GM06990 (cell line): ENCODE data around the gene CDA.

Experiments
- DNase-seq: peaks from one replicate; pipeline ENCODE4 v3.0.0-alpha.2; 2011; ENCODE audit not compliant: insufficient read length; ENCODE audit errors: extremely low read depth
- H3K27me3 ChIP-seq: replicated peaks from 2 replicates; pipeline ENCODE4 v1.6.0; 2011; ENCODE audit warnings: low read length; ENCODE audit not compliant: control insufficient read depth, insufficient read depth
- H3K36me3 ChIP-seq: 2 replicates; pipeline ENCODE4 v1.5.1; 2011; ENCODE audit warnings: low read length; ENCODE audit not compliant: control insufficient read depth, insufficient read depth
- H3K4me3 ChIP-seq: replicated peaks from 2 replicates; pipeline ENCODE4 v1.5.1; 2011; ENCODE audit warnings: low read depth, mild to moderate bottlenecking, control low read depth, low read length
- TF ChIP-seq, protein P1 (sequence below): IDR thresholded peaks from 2 replicates; pipeline ENCODE4 v1.5.1; 2011; ENCODE audit warnings: low read length, control low read depth, mild to moderate bottlenecking, inconsistent platforms; ENCODE audit not compliant: insufficient read depth, poor library complexity, severe bottlenecking

Gene CDA

DNA sequence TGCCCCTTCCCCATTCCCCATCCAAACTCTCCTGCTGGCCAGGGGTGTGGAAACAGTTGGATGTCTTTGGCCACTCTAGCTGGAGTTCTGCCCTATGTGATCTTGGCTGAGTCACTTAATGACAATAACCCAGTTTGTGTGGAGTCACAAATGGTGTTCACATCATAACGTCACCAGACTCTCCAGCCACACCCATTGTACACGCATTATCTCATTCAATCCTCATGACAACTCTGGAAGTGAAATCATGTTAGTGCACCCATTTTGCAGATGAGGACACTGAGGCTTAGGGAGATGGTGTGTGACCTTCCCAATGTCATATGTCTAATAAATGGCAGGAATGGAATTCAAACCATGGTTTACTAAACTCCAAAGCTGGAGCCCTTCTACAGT is 1.2 kb upstream of the CDA start:
- H3K36me3 ChIP-seq = no peaks in the 10 kb centered on the region
- no peak for DNase-seq

DNA sequence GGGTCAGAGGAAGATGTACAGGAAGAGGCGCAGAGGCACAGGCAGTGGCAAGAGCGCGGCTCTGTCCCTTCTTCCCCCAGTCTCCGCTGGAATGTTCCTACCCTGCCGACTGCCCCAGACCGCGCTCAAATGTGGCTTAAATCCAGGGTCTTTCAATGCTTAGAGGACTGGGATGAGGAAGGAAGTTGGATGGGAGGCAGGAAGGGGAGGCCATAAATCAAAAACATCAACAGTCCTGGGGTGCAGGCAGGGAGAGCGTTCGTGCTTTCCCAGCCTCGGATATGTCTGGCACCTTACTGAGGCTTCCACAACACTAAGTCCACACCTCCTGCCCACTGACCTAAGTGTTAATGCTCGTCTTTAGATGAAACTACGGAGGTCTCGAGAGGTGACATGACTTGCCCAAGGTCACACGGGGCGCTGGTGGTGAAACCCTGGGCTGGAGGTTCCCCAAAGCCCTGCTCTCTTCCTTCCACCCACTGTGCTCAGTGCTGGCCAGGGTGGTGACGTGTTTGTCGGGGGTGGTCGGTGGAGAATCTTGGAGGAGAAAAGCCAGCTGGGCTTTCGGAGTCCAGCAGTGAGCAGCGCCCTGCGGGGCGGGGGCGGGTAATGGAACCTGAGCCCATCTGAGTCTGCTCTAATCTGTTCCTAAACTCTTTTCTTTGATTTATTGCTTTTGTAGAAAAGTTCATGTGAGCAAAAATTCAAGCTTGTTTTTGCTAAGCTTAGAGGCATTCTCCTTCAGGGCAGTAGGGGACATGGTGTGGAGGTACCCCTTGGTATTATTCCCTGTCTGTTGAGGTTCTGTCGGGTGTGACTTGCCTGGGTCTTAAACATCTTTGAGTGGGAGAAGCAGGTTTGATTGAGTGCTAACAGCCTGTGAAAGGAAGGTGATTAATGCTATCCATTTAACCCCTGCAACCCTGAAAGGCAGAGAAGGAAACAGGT is 708 bp downstream of the CDA start:
- Histone ChIP-seq H3K36me3 (no peaks in the 10 kb centered on the region), H3K27me3 (peaks cover 3% of the 10 kb centered on the region), H3K4me3 (no peak overlapping the region)
- DNase-seq = no peak
- TF ChIP-seq, protein P1, sequence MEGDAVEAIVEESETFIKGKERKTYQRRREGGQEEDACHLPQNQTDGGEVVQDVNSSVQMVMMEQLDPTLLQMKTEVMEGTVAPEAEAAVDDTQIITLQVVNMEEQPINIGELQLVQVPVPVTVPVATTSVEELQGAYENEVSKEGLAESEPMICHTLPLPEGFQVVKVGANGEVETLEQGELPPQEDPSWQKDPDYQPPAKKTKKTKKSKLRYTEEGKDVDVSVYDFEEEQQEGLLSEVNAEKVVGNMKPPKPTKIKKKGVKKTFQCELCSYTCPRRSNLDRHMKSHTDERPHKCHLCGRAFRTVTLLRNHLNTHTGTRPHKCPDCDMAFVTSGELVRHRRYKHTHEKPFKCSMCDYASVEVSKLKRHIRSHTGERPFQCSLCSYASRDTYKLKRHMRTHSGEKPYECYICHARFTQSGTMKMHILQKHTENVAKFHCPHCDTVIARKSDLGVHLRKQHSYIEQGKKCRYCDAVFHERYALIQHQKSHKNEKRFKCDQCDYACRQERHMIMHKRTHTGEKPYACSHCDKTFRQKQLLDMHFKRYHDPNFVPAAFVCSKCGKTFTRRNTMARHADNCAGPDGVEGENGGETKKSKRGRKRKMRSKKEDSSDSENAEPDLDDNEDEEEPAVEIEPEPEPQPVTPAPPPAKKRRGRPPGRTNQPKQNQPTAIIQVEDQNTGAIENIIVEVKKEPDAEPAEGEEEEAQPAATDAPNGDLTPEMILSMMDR = no peak

More for the DNA sequence above, 1.2 kb upstream of the CDA start:
- TF ChIP-seq, protein P1 = no peak
- Histone ChIP-seq H3K4me3 (no peak overlapping the region), H3K27me3 (peaks cover 1% of the 10 kb centered on the region)

DNA sequence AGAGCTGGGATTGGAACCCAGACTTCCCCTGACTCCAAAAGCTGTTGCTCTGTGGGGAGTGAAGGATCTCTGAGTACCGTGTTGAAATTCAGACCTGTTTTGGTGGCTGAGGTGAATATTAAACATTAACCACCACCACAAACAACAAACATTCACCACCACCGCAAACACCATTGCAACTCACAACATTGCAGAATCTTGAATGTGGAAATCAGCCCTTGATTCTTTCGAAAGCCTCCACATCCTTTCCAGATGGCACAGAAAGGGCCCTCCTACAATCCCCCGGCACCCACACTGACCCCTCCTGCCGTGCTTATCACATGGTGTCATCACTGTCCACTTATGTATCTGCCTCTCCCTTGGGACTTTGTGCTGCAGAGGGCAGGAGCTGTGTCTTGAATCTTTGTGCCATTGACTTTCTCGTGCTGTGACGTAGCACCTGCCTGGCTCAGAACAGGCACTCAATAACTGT is 1.4 kb downstream of the CDA start:
- H3K27me3 ChIP-seq = peaks cover 2% of the 10 kb centered on the region
- H3K36me3 ChIP-seq = no peaks in the 10 kb centered on the region
- no peak overlapping the region for H3K4me3 ChIP-seq
- TF ChIP-seq, protein P1 = no peak
- DNase-seq = no peak

DNA sequence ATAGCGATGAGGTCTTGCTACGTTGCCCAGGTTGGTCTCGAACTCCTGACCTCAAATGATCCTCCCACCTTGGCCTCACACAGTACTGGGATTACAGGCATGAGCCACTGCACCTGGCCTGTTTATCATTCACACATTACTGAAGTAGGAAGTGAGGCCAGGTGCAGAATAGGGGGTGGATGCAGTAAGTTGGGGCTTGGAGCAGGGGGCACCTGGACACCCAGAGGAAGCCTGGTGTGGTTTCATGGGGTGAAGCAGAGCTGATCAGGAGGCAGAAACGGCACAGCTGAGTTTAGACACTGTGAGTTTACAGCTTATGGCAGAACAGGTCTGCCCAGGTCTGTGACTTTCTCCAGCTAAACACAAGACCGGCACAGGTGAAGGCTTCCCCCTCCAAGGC is 4.9 kb downstream of the CDA start:
- no peaks in the 10 kb centered on the region for H3K36me3 ChIP-seq
- no peak for DNase-seq
- H3K27me3 ChIP-seq = peaks cover 2% of the 10 kb centered on the region
- TF ChIP-seq, protein P1 = no peak
- no peak overlapping the region for H3K4me3 ChIP-seq

DNA sequence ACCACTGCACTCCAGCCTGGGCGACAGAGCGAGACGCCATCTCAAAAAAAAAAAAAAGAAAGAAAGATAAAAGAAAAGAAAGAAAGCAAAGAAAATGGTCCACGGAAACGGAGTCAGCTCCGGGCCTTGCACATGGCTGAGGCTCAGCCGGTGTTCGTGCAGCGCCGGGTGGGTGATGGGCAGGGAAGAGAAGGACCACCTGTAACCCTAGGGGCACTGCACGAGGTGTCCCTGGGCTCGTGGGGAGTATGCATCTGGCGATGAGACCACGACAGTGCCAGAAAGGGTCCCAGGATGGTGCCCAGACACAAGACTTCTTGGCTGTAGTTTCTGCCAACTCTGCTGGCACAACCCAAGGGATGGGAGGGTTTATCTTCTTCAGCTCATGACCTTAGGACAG is 5.8 kb downstream of the CDA start:
- no peak for DNase-seq
- Histone ChIP-seq H3K36me3 (no peaks in the 10 kb centered on the region), H3K4me3 (no peak overlapping the region), H3K27me3 (peaks cover 2% of the 10 kb centered on the region)
- TF ChIP-seq, protein P1 = no peak
